Suppressor macrophage treated with lipopolysaccharide for 4 hours (primary cell): ENCODE measurements around the gene DLK1.
A peak's percentile ranks its signal among the peaks of the same experiment; 100 is the strongest.

Experiments
- DNase-seq: peaks from one replicate; pipeline ENCODE4 v3.0.0-alpha.2; 2020

DLK1 gene

DNA sequence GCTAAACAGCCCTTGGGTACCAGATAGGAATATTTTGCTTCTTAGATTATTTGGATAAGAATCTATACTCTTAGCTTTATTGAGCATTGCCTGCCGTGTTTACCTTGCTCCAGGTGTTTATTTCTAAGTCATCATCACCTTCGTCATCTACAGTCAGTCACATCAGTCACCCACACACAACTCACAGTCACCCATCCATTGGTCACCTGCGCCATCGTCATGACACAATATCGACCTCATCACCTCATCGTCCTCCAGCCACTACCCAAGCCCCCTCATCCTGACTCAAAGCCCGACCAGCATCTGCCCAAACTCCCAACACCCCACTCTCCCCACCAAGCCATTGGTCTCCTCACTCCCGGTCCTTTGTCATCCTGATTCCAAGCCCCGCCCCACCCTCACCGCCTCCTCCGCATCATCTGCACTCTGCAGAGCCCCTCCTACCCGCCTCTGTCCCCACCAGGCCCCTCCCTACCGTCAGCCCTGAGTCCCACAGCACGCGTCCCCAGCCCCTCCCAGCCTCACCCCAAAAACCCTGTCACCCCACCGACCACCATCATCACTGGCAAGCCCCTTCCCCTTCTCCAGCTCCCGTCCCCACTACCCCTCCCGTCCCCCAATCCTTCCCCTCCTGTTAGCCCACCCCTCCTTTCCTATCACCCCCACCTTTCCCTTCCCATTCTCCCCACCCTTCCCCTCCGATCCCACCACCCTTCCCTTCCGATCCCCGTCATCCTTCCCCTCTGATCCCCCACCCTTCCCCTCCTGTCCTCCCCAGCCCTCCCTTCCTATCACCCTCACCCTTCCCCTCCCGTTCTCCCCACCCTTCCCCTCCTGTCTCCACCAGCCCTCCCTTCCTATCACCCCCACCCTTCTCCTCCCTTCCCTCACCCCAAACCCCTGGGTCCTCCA lies 9.8 kb downstream of the DLK1 start:
- no peak for DNase-seq

DNA sequence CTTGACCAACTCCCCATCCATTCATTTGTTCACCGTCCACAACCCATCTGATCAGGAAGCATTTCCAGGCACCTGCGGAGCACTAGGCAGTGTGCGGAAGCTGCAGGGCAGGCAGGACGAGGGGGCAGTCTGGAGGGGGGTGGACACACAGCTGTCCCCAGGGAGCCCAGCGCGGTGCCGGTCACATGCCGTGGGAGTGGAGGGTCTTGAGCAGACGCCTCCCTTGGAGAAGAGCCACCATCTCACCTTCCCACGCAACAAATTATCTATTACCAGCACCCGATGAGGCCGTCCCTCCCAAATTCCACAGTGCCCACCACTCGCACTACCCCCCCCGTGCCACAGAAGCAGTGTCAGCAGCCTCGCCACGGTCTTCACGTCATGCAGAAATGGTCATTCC lies 10.8 kb downstream of the DLK1 start:
- no peak for DNase-seq

GRCh38 chr14:100738269-100738691 lies 11.6 kb downstream of the DLK1 start:
- no peak for DNase-seq

- no peak for DNase-seq
Measured at GRCh38 chr14:100738704-100739131, 12.0 kb downstream of the DLK1 start.

- DNase-seq: no peak
Measured at GRCh38 chr14:100739306-100739705, 12.6 kb downstream of the DLK1 start.

- DNase-seq: no peak
Measured at GRCh38 chr14:100740196-100740825, 13.6 kb downstream of the DLK1 start.

DNA sequence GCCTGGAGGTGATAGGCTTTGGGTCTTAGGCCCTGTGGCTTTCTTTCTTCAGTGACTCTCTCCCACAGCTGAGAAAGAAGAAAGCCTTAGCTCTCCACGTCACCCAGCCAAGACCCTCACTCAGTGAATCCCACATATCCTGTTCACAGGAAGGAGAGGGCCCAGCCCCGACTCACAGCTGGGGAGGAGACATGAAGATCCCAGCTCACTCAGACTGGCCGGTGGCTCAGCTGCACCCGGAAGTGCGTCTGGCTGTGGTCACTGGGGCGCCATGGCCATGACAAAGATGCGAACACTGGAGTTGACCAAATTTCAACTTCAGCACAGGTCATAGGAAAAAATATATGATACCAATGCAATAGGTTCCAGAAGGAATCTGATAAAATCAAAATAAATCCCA lies 14.2 kb downstream of the DLK1 start:
- DNase-seq: no peak

DNA sequence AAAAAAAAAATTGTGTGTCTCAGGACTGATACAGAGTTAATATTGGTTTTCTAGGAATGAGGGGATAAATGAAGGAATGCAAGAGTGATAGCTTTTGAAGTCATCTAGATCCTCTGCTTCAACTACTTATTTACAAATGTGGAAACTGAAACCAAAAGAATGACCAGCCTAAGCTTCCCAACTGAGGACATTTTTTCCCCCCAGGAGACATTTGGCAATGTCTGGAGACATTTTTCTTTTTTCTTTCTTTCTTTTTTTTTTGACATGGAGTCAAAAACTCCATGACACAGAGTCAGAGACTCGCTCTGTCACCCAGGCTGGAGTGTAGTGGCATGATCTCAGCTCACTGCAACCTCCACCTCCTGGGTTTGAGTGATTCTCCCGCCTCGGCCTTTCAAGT lies 15.3 kb downstream of the DLK1 start:
- peak; percentile 41 for DNase-seq

- no peak for DNase-seq
Measured at GRCh38 chr14:100746326-100746725, 19.6 kb downstream of the DLK1 start.

DNA sequence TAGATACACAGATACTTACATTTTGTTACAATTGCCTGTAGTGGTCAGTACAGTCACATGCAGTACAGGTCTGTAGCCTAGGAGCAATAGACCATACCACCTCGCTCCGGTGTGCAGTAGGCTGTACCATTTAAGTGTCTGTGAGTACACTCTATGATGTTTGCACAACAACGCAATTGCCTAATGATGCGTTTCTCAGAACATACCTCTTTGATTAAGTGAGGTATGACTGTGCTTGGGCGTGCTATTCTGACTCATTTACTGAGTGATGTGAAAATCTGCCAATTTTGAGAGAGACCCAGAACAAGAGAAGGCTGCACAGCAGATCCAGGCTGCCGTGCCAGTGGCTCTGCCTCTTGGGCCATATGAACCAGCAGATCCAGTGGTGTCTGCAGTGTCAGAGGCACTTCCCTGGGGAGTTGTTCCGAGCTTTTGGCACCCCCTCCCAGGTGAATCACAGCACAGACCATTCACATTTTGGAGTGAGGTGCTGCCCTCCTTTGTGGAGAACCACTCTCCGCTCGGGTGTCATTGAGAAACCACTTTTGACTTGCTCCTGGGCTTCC lies 20.4 kb downstream of the DLK1 start:
- DNase-seq: no peak

GRCh38 chr14:100747736-100748135 lies 21.0 kb downstream of the DLK1 start:
- DNase-seq: no peak

GRCh38 chr14:100748403-100748802 lies 21.7 kb downstream of the DLK1 start:
- DNase-seq: no peak

GRCh38 chr14:100748944-100749343 lies 22.3 kb downstream of the DLK1 start:
- DNase-seq: no peak

- no peak for DNase-seq
Measured at GRCh38 chr14:100749967-100750597, 23.4 kb downstream of the DLK1 start.

GRCh38 chr14:100750762-100751699 lies 24.3 kb downstream of the DLK1 start:
- DNase-seq: no peak

GRCh38 chr14:100754020-100754419 lies 27.3 kb downstream of the DLK1 start:
- DNase-seq: no peak

DNA sequence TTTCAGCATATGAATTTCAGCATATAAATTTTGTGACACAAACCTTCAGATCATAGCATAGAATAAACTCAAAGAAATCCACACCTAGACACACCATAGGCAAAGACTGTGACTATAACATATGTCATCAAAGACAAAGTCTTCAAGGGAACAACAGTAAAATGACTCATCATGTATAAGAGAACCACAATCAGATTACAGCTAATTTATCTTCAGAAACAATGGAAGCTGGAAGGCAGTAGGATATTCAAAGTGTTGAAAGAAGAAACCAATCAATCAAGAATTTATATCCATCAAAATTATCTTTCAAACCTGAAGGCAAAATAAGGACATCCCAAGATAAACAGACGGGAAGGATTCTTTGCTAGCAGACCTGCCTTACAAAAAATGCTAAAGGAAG lies 29.0 kb downstream of the DLK1 start:
- DNase-seq: no peak

GRCh38 chr14:100761481-100761880 lies 34.8 kb downstream of the DLK1 start:
- DNase-seq: peak; percentile 10

- DNase-seq: peak; percentile 3
Measured at GRCh38 chr14:100762089-100762515, 35.4 kb downstream of the DLK1 start.

DNA sequence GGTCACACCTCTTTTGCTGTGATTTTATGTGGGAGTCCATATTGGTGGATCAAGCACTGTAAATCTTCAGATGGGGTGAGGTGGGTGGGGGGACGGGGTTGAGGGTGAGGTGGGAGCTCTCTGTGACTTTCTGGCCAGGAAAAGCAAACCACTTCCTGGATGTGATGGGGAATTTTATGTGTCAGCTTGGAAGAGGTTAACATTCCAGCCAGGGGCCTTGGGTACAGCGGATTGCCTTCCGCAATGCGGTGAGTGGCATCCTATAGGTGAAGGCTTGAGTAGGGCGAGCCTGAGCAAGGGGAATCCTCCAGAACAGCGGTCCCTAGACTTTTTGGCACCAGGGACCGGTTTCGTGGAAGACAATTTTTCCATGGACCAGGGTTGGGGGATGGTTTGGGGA lies 36.2 kb downstream of the DLK1 start:
- no peak for DNase-seq

DNA sequence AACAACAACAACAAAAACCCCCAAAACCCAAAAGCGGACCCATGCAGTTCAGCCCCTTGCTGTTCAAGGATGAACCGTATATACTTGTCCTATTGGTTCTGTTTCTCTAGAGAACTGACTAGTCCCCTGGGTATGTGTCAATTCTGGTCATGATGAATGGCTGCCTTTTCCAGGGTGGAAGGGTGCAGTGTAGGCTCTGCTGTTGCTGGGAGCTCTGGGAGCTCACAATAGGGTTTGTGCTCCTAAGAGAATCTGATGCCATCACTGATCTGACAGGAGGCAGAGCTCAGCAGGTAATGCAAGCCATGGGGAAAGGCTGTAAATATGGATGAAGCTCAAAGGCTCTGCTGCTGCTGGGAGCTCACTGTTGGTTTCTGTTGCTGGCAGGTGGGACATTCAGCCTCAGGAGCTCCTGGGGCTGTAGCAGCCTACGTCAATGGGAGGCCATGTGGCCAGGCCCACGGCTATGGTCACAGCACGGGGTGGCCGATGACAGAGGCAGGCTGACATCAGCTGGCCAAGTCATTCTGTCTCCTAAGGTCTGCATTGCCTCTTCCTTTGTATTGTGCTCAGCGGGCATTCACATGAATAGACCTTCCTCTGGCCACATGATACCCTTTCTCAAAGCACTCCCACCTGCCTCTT lies 37.9 kb downstream of the DLK1 start:
- no peak for DNase-seq

DNA sequence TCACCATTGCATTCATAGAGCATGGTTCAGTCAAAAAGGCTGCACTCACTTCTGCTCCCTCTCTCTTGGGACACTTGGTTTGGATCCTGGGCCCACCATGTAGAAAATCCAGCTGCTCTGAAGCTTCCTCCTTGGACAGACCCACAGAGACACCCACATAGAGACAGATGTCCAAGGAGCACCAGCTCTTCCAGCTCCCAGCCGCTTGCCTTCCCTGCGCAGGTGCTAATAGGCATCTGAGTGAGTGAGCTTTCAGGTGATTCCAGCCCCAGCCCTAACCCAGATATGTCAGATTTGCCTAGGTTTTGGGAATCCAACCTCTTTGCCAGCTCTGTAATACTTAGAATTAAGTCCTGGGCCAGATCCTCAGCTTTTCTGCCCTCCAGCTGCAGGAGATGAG lies 38.6 kb downstream of the DLK1 start:
- DNase-seq: no peak
